Pancreas (tissue), 10 donors: ENCODE measurements around the gene EML6. TPM values are rescaled to one million over a fixed set of nuclear protein-coding genes. Genes with fewer than 3 reads are reported as not detected.
A peak's percentile ranks its signal among the peaks of the same experiment; 100 is the strongest.

Source experiments
- ATAC-seq, 4 donors: fragments of 200-7000 bp; cut with Tn5 transposase; one replicate each; pipeline versions ENCODE4 v1.8.0 to v1.9.1; 2020; ENCODE audit warnings: mild to moderate bottlenecking in 4 of 4, moderate library complexity in 4 of 4
- DNase-seq, 6 donors: peaks; one replicate each; pipeline ENCODE4 v3.0.0-alpha.2; 2020
- FAIRE-seq: peaks from 2 replicates; lab custom pipeline; 2012; peaks lifted over from hg19 to GRCh38; lab: Jason Lieb, UNC
- H3K27ac ChIP-seq, 4 donors: fragments of 200-600 bp; sonication (generic); 1 replicate in 3 of 4; 2 replicates in 1 of 4; pipeline versions ENCODE4 v1.5.0 to v1.8.0; 2020
- H3K27me3 ChIP-seq, 4 donors: fragments of 200-600 bp; one replicate each; pipeline ENCODE4 v1.8.0; 2021
- H3K36me3 ChIP-seq, 3 donors: fragments of 200-600 bp; sonication (generic) in 1 of 3; one replicate each; pipeline versions ENCODE4 v1.5.0 to v1.8.0; 2020 to 2021
- H3K4me1 ChIP-seq, 3 donors: fragments of 200-600 bp; one replicate each; pipeline ENCODE4 v1.8.0; 2021
- H3K4me3 ChIP-seq, 4 donors: fragments of 200-600 bp; sonication (generic) in 2 of 4; one replicate each; pipeline versions ENCODE4 v1.5.0 to v1.8.0; 2020 to 2021
- H3K9me3 ChIP-seq, 4 donors: fragments of 200-600 bp; one replicate each; pipeline ENCODE4 v1.8.0; 2021
- WGBS, 2 donors: extraction: QIAGEN DNeasy Blood & Tissue Kit; methylation state at CpG; one replicate each; pipeline ENCODE4 v1.1.7; 2013; 5-methylcytosine and 5-hydroxymethylcytosine counted together
- intact Hi-C, 3 donors: fragments of 100-400 bp; cut with DNase I; formaldehyde crosslinking; loops; one replicate each; pipeline versions ENCODE4 v1.11.1 to v1.14.2; 2022
- polyA plus RNA-seq, 2 donors: library from polyadenylated mRNA; stranded (reverse); fragments of 200-250 nt; gene quantifications; one replicate each; pipeline ENCODE4 v1.2.3, GENCODE V29; 2013
- total RNA-seq, 6 donors: library from RNA; stranded (reverse); fragmentation: NEBNext Ultra II Directional in 4 of 6; extraction: Animal tissue kit (Norgen Biotek cat#: 25700) in 4 of 6; gene quantifications; one replicate each; pipeline versions ENCODE4 v1.2.1 to v1.2.4, GENCODE V29; 2021 to 2023
- TF ChIP-seq, protein P1 (sequence below), 4 donors: fragments of 200-600 bp; sonication (generic) in 3 of 4; IDR thresholded peaks; one replicate each; pipeline versions ENCODE4 v1.5.0 to v1.8.0; 2021; ENCODE audit warnings: antibody characterized with exemption in 4 of 4
- donor health status: healthy with polysubstance abuse.
- donor health status: DM: no; HTN: no; CAD: no; lungs with moderate emphysema.
- donor health status: DM: no; HTN: no; CAD: no.
- donor health status: control.
- donor health status: control.
- donor health status: Bipolar disorder and iron deficiency.
- donor health status: DM: yes; HTN: yes; CAD: no.
- donor health status: DM: no; HTN: no; CAD: no.
- donor health status: DM: no; HTN: no; CAD: no.
- donor health status: DM: yes; HTN: yes; CAD: no.

The EML6 gene
- total and polyA plus RNA-seq, 8 donors, result 1.2 to 4.9 (median 2.2) TPM

DNA sequence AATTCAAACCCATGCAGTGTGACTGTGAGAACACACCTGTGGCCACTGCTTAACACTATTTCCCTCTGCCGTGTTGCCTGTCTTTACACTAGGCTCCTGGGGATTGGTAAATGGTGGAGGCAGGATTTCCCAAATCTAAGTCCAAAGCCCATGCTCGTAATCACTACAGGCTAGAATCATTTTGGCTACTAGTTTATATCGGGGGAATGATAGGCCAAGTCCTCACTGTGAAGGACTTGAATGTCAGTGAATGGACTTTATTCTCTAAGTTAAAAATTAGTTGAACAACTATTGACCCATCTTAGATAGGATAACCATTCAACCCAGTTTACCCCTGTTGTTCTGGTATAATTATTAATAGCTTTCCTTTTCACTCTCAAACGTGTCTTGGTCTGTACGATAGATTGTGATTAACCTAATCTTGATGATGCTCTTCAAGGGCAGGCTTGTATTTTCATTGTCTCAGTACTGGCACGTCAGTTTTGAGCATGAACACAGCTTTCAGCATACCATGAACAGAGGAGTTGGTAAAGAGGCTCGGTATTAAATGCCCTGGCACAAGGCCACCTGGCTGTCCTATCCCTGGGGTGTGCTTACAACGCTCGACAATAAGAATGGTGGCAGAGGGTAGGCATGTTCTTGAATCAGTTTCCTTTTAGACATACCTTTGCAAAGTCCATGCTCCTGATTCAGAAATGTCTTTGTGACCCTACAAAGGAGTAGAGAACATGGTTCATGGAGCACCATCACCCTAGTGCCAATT, 177.9 kb downstream of the EML6 start:
- H3K4me1 ChIP-seq, result no peaks in the 10 kb centered on the region
- no peak for FAIRE-seq
- DNase-seq, result no peak
- no peak overlapping the region for H3K27ac ChIP-seq
- intact Hi-C loops, result loop anchor here in 1 of 3 donors (10.0 kb wide), 2 partner anchors 143 to 263 kb away; no protein-coding TSS in a partner anchor
- no peaks in the 10 kb centered on the region for H3K27me3 ChIP-seq
- 35% methylated on average over 9 of the region's 9 CpGs for WGBS, 2 donors
- H3K4me3 ChIP-seq, result no peak overlapping the region
- TF ChIP-seq, protein P1, sequence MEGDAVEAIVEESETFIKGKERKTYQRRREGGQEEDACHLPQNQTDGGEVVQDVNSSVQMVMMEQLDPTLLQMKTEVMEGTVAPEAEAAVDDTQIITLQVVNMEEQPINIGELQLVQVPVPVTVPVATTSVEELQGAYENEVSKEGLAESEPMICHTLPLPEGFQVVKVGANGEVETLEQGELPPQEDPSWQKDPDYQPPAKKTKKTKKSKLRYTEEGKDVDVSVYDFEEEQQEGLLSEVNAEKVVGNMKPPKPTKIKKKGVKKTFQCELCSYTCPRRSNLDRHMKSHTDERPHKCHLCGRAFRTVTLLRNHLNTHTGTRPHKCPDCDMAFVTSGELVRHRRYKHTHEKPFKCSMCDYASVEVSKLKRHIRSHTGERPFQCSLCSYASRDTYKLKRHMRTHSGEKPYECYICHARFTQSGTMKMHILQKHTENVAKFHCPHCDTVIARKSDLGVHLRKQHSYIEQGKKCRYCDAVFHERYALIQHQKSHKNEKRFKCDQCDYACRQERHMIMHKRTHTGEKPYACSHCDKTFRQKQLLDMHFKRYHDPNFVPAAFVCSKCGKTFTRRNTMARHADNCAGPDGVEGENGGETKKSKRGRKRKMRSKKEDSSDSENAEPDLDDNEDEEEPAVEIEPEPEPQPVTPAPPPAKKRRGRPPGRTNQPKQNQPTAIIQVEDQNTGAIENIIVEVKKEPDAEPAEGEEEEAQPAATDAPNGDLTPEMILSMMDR (IDR thresholded peaks at IDR 0.05), result no peak
- no peaks in the 10 kb centered on the region for H3K9me3 ChIP-seq
- H3K36me3 ChIP-seq, result no peaks in the 10 kb centered on the region
- ATAC-seq, result no peak

DNA sequence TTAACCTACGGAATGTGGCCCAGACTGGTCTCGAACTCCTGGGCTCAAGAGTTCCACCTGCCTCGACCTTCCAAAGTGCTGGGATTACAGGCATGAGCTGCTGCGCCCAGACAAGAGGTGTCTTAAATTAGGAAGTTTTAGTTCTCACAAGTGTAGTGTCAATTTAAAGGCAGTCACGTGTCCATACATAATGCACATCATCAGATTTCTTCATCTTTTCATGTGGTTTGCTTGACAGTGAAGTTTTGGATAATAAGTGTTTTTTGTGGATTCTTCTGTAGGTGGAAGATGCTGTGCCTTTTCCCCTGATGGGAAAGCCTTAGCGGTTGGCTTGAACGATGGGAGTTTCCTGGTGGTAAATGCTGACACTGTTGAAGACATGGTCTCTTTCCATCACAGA, 179.3 kb downstream of the EML6 start:
- no peak overlapping the region for H3K4me3 ChIP-seq
- 90 to 95% methylated on average over 7 of the region's 7 CpGs for WGBS, 2 donors
- FAIRE-seq (no peak), DNase-seq (no peak), ATAC-seq (no peak)
- TF ChIP-seq, protein P1 (IDR thresholded peaks at IDR 0.05), result no peak
- H3K27ac ChIP-seq, result no peak overlapping the region
- no peaks in the 10 kb centered on the region for H3K27me3 ChIP-seq
- H3K36me3 ChIP-seq, result no peaks in the 10 kb centered on the region
- no peaks in the 10 kb centered on the region for H3K4me1 ChIP-seq
- H3K9me3 ChIP-seq, result no peaks in the 10 kb centered on the region
- intact Hi-C loops, result loop anchor here in 1 of 3 donors (10.0 kb wide), 2 partner anchors 142 to 262 kb away; no protein-coding TSS in a partner anchor

DNA sequence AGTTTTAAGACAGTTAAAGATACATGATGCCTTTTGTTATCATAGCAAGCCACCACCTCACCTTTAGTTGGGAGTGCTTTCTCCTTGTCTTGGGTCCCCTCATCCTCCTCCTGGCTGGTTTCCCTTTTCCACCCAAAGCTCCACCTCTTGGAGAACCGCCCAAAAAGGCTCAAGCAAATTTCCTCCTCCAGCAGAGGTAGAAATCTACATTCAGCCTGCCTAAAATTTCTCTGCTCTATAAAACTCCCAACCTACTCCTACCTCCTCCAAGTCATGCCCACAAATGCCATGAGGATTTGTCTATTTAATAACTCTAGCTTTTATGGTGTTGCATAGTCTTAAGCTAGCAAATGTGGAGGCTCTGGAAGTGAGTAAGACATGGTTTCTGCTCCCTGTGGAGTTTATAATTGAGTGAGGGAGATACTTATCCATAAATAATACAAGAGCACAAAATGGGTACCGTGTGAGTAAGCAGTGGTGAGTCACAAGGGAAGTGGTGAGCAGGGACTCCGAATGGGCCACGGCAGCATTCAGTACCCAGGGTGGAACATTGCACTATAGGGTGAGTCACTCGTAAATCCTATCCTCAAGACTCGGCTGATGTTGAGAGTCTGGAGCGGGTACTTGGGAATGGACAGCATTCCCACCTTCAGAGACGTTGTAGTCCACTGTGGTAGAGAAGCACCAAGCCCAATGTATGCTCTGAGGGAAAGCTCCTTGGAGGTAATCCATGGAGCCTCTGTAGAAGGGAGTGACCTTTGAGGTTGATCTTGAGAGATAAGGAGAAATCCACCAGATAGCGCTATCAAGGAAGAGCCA, 180.5 kb downstream of the EML6 start:
- Histone ChIP-seq H3K4me3 (no peak overlapping the region), H3K27me3 (no peaks in the 10 kb centered on the region), H3K36me3 (no peaks in the 10 kb centered on the region), H3K4me1 (no peaks in the 10 kb centered on the region), H3K9me3 (no peaks in the 10 kb centered on the region), H3K27ac (no peak overlapping the region)
- DNase-seq, result no peak
- 83 to 89% methylated on average over 9 of the region's 9 CpGs for WGBS, 2 donors
- intact Hi-C loops, result loop anchor here in 1 of 3 donors (10.0 kb wide), 2 partner anchors 141 to 261 kb away; no protein-coding TSS in a partner anchor
- TF ChIP-seq, protein P1 (IDR thresholded peaks at IDR 0.05), result no peak
- no peak for FAIRE-seq
- peak in 3 of 4 donors; percentile 27 to 65 (median 38) for ATAC-seq

DNA sequence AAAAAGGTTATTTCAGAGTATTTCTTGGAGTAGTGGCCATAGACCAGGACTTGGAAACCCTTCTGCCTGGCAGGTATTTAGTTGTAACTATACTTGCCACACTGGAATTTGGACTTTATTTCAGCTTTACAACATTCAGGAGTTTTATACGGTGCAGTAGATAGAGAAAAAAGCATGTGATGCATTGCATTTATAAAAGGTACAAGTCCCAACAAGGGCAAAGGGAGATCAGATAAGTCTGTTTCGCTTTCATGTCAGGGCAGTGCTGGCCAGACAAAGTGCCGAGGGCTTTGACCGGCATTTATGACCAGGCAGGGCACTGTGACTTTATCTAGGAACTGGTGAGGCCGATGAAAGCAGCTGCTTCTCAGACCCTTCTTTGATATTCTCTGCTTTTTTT, 181.4 kb downstream of the EML6 start:
- H3K27ac ChIP-seq, result no peak overlapping the region
- 35 to 46% methylated on average over 5 of the region's 5 CpGs for WGBS, 2 donors

More for the DNA sequence above, 181.4 kb downstream of the EML6 start:
- intact Hi-C loops, result loop anchor here in 1 of 3 donors (10.0 kb wide), 2 partner anchors 140 to 260 kb away; no protein-coding TSS in a partner anchor
- DNase-seq (peak in 2 of 6 donors; percentile 12 to 16), ATAC-seq (peak; percentile 64 to 84 (median 82)), FAIRE-seq (no peak)
- Histone ChIP-seq H3K9me3 (no peaks in the 10 kb centered on the region), H3K27me3 (no peaks in the 10 kb centered on the region), H3K36me3 (no peaks in the 10 kb centered on the region), H3K4me3 (no peak overlapping the region), H3K4me1 (no peaks in the 10 kb centered on the region)
- TF ChIP-seq, protein P1 (IDR thresholded peaks at IDR 0.05), result no peak
